GM10248 (cell line): ENCODE results near the gene PARVB.

Experiments used
- CTCF ChIA-PET: fragments of 300-600 bp; sonication (Branson Sonifier 250); formaldehyde crosslinking; extraction: SDS; loops from one replicate; lab custom pipeline; 2021; ENCODE audit warnings: antibody characterized with exemption; lab: Yijun Ruan, JAX
- POLR2A ChIA-PET: fragments of 350-650 bp; sonication (Branson Sonifier 250); formaldehyde crosslinking; extraction: SDS; loops from one replicate; lab custom pipeline; 2020; ENCODE audit warnings: antibody characterized with exemption; lab: Yijun Ruan, JAX
- DNase-seq: peaks from one replicate; pipeline ENCODE4 v3.0.0; 2012; ENCODE audit errors: extremely low spot score
- TF ChIP-seq, protein P1 (sequence below): IDR thresholded peaks from 2 replicates; pipeline ENCODE4 v1.5.1; 2012; ENCODE audit warnings: mild to moderate bottlenecking, low read depth; ENCODE audit errors: extremely low read depth, missing control alignments, control extremely low read depth

The PARVB gene

DNA sequence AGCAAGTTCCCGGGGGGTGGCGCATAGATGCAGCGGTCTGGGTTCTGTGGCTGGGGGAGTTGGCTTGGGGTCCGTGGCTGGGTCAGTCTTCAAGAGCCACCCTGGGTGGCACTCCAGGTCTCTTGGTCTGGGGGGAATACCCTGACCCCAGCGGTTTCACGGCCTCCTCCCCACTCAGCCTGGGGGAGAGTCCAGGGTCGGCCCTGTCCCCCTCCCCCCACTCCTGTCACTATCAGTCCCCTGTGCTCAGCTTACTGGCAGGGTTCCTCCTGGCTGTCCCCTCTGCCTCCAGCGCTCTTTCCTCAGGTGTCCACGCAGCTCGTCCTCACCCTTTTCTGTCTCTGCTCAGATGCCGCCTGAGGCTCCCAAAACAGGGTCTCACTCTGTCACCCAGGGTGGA is 88.1 kb downstream of the PARVB start:
- ChIA-PET CTCF (interaction anchor here (1.1 to 1.7 kb wide), 2 partner anchors 27 to 119 kb away, joined by 3 to 6 read pairs; no protein-coding TSS in a partner anchor), POLR2A (no interaction called here)
- TF ChIP-seq, protein P1, sequence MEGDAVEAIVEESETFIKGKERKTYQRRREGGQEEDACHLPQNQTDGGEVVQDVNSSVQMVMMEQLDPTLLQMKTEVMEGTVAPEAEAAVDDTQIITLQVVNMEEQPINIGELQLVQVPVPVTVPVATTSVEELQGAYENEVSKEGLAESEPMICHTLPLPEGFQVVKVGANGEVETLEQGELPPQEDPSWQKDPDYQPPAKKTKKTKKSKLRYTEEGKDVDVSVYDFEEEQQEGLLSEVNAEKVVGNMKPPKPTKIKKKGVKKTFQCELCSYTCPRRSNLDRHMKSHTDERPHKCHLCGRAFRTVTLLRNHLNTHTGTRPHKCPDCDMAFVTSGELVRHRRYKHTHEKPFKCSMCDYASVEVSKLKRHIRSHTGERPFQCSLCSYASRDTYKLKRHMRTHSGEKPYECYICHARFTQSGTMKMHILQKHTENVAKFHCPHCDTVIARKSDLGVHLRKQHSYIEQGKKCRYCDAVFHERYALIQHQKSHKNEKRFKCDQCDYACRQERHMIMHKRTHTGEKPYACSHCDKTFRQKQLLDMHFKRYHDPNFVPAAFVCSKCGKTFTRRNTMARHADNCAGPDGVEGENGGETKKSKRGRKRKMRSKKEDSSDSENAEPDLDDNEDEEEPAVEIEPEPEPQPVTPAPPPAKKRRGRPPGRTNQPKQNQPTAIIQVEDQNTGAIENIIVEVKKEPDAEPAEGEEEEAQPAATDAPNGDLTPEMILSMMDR: no peak
- no peak for DNase-seq

DNA sequence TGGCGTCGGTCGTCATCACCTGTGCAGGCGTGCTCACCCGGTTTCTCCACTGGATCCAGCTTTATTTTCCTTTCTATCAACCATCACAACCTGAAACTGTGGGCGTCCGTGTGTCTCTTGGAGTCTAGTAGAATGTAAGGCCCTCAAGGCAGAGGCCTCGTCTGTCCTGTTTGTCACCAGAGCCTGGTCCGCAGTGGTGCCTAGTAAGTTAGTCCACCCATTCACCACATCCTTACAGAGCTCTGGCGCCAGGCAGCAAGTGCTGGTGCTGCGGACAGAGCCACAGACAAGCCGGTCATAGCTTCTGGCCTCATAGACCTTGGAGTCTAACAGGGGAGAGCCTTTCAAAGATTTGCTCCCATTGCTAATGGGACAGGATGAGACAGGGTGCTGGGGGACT is 92.2 kb downstream of the PARVB start:
- ChIA-PET CTCF (interaction anchor here (0.7 kb wide), 1 partner anchor 38 kb away, joined by 3 read pairs; no protein-coding TSS in a partner anchor), POLR2A (no interaction called here)

DNA sequence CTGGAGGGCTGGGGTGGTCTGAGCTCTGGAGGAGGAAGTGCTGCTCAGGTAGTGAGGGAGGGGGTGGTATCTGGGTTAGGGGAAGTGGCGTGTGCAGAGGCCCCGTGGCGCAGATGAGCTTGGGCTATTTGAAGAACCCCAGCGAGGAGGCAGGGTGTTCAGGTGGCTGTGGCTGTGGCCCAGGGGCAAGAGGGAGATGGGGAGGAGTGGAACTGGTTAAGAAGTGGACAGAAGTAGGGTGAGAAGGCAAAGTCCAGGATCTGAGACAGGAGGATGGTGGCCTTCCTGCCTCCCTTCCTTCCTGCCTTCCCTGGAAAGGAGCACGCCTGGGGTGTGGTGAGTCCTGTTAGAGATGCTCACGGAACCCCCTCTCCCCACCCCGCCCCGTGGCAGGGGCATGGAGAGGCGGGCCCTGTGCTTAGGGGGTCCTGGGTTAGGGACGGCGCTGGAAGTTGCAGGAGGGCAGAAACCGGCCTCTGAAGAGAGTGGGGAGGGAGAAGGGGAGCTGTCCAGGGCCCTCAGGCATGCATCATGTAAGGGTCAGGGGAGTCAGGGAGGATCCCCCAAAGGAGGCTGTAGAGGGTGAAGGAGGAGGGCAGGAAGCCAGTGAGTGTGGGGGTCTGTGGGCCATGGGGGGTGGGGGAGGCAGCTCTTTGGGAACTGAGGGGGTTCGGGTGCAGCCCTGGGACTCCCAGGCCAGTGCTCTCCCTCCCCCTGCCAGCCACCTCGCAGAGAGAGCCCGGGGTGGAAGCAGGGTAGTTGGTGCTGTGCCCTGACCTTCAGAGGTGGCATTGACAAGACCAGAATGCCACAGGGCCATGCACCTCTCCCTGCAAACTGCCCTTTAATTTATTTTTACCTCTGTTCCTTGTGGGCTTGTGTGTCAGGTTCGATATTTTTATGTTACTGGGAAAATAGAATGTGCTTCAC is 92.9 kb downstream of the PARVB start:
- ChIA-PET CTCF (interaction anchor here (0.7 kb wide), 1 partner anchor 38 kb away, joined by 3 read pairs; no protein-coding TSS in a partner anchor), POLR2A (no interaction called here)
- TF ChIP-seq, protein P1: no peak
- no peak for DNase-seq

More for the DNA sequence above, 92.2 kb downstream of the PARVB start:
- TF ChIP-seq, protein P1: no peak
- no peak for DNase-seq

DNA sequence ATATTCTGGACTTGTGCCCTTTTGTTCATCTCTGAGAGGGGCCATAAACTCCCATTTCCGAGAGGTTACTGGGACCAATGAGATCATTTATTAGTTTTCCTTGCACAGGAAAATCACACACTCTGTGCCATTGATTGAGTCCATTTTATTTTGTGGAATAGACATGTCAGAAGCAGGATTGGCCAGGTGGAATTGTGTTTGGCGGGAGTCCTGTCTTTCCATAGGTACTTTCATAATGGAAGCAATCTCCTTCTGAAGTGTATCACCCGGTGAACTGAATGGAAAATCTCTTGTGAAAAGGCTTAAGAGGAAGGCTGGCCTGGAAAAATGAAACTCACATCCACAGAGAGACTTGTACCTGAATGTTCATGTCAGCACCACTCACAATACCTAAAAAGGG is 93.6 kb downstream of the PARVB start:
- TF ChIP-seq, protein P1: no peak
- POLR2A ChIA-PET: no interaction called here
- DNase-seq: no peak
- CTCF ChIA-PET: no interaction called here

DNA sequence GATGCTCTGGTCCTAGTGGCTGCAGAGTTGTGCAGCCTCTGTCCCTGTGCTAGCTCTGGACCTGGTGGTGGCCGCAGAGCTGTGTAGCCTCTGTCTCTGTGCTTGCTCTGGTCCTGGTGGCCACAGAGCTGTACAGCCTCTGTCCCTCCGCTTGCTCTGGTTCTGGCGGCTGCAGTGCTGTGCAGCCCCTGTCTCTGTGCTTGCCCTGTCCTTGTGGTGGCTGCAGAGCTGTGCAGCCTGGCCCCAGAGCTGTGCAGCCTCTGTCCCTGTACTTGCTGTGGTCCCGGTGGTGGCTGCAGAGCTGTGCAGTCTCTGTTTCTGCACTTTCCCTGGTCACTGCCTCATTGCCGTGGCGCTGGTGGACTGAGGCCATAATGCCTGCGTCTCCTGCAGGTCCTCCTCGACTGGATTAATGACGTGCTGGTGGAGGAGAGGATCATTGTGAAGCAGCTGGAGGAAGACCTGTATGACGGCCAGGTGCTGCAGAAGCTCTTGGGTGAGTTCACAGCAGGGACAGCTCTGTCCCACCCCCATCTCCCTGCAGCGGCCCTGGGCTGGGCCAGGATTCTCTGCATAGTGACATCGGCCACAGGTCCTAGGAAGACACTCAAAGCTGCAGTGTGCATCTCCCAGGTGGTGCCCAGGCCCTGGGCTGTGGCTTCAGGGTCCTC is 94.7 kb downstream of the PARVB start:
- TF ChIP-seq, protein P1: no peak
- ChIA-PET POLR2A (no interaction called here), CTCF (no interaction called here)
- no peak for DNase-seq

DNA sequence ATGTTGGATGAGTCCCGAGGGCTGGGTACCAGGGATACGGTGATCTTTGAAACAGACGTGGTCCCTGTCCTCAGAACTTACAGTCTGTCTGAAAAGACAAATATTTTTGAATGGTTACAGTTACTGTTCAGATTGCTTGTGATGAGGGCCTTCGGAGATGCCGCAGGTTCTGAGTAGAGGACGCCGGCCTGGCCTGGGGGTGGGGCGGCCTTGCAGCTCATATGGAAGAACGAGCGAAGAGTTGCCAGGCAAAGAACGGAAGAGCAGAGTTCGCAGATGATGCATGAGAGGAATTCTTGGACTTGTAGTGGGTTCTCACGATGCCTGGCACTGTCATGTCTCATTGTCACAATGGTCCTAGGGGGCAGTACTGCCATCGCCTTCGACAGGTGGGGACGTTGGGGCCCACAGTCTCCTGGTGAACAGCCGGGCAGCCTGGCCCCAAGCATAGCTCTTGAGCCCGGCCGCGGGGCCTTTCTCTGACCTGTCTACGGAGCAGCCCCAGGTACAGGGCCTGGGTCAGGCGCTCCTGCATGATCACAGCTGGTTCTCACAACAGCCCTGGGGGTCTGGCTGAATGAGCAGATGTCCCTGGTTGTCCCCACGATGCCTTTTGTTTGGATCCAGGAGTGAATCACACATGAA is 95.7 kb downstream of the PARVB start:
- POLR2A ChIA-PET: no interaction called here
- CTCF ChIA-PET: no interaction called here
- TF ChIP-seq, protein P1: no peak
- no peak for DNase-seq
